Activated naive CD8-positive, alpha-beta T cell (primary cell): ENCODE data around the gene ZNF608.

Source experiments
- H3K27ac Mint-ChIP-seq: one replicate; pipeline ENCODE4 v1.8.0; 2021; ENCODE audit warnings: mixed read lengths
- H3K27me3 Mint-ChIP-seq: one replicate; pipeline ENCODE4 v1.8.0; 2021; ENCODE audit warnings: mixed read lengths
- H3K36me3 Mint-ChIP-seq: one replicate; pipeline ENCODE4 v1.8.0; 2021; ENCODE audit warnings: mixed read lengths
- H3K4me1 Mint-ChIP-seq: one replicate; pipeline ENCODE4 v1.8.0; 2021; ENCODE audit warnings: low read depth, mixed read lengths
- H3K4me3 Mint-ChIP-seq: one replicate; pipeline ENCODE4 v1.8.0; 2021; ENCODE audit warnings: mild to moderate bottlenecking, mixed read lengths
- H3K9me3 Mint-ChIP-seq: one replicate; pipeline ENCODE4 v1.8.0; 2021; ENCODE audit warnings: low read depth, mixed read lengths

ZNF608 gene

GRCh38 chr5:124736082-124736804 lies 10.2 kb downstream of the ZNF608 start:
- Mint-ChIP-seq H3K9me3 (no peaks in the 10 kb centered on the region), H3K27me3 (peaks cover 43% of the 10 kb centered on the region), H3K36me3 (no peaks in the 10 kb centered on the region), H3K27ac (no peak overlapping the region), H3K4me1 (no peaks in the 10 kb centered on the region), H3K4me3 (no peak overlapping the region)

- no peaks in the 10 kb centered on the region for H3K9me3 Mint-ChIP-seq
- no peak overlapping the region for H3K27ac Mint-ChIP-seq
- H3K36me3 Mint-ChIP-seq: no peaks in the 10 kb centered on the region
- no peaks in the 10 kb centered on the region for H3K4me1 Mint-ChIP-seq
- H3K27me3 Mint-ChIP-seq: peaks cover 40% of the 10 kb centered on the region
- H3K4me3 Mint-ChIP-seq: no peak overlapping the region
Observed at GRCh38 chr5:124735169-124735858, 11.1 kb downstream of the ZNF608 start.

GRCh38 chr5:124734574-124735168 lies 11.8 kb downstream of the ZNF608 start:
- Mint-ChIP-seq H3K36me3 (no peaks in the 10 kb centered on the region), H3K27ac (no peak overlapping the region), H3K4me3 (no peak overlapping the region), H3K9me3 (no peaks in the 10 kb centered on the region), H3K27me3 (peaks cover 35% of the 10 kb centered on the region), H3K4me1 (no peaks in the 10 kb centered on the region)

GRCh38 chr5:124733329-124733650 lies 13.1 kb downstream of the ZNF608 start:
- Mint-ChIP-seq H3K27ac (no peak overlapping the region), H3K9me3 (no peaks in the 10 kb centered on the region), H3K4me3 (no peak overlapping the region), H3K36me3 (no peaks in the 10 kb centered on the region), H3K4me1 (no peaks in the 10 kb centered on the region), H3K27me3 (peaks cover 28% of the 10 kb centered on the region)

- H3K9me3 Mint-ChIP-seq: no peaks in the 10 kb centered on the region
- no peak overlapping the region for H3K4me3 Mint-ChIP-seq
- peaks cover 27% of the 10 kb centered on the region for H3K27me3 Mint-ChIP-seq
Observed at GRCh38 chr5:124732428-124733328, 13.8 kb downstream of the ZNF608 start.

GRCh38 chr5:124730381-124730780 lies 16.1 kb downstream of the ZNF608 start:
- Mint-ChIP-seq H3K27ac (no peak overlapping the region), H3K27me3 (peaks cover 15% of the 10 kb centered on the region), H3K36me3 (no peaks in the 10 kb centered on the region), H3K4me1 (no peaks in the 10 kb centered on the region), H3K9me3 (no peaks in the 10 kb centered on the region), H3K4me3 (no peak overlapping the region)

More at GRCh38 chr5:124732428-124733328, 13.8 kb downstream of the ZNF608 start:
- no peaks in the 10 kb centered on the region for H3K4me1 Mint-ChIP-seq
- no peaks in the 10 kb centered on the region for H3K36me3 Mint-ChIP-seq
- H3K27ac Mint-ChIP-seq: no peak overlapping the region

GRCh38 chr5:124729720-124730359 lies 16.6 kb downstream of the ZNF608 start:
- H3K4me3 Mint-ChIP-seq: no peak overlapping the region
- peaks cover 12% of the 10 kb centered on the region for H3K27me3 Mint-ChIP-seq
- no peaks in the 10 kb centered on the region for H3K9me3 Mint-ChIP-seq
- H3K36me3 Mint-ChIP-seq: no peaks in the 10 kb centered on the region
- no peak overlapping the region for H3K27ac Mint-ChIP-seq
- no peaks in the 10 kb centered on the region for H3K4me1 Mint-ChIP-seq

- H3K27me3 Mint-ChIP-seq: peaks cover 6% of the 10 kb centered on the region
- no peak overlapping the region for H3K27ac Mint-ChIP-seq
- no peaks in the 10 kb centered on the region for H3K4me1 Mint-ChIP-seq
Observed at GRCh38 chr5:124728968-124729332, 17.5 kb downstream of the ZNF608 start.

GRCh38 chr5:124728331-124728967 lies 18.0 kb downstream of the ZNF608 start:
- Mint-ChIP-seq H3K36me3 (no peaks in the 10 kb centered on the region), H3K9me3 (no peaks in the 10 kb centered on the region), H3K27ac (no peak overlapping the region), H3K4me1 (no peaks in the 10 kb centered on the region), H3K4me3 (no peak overlapping the region), H3K27me3 (peaks cover 4% of the 10 kb centered on the region)

More at GRCh38 chr5:124728968-124729332, 17.5 kb downstream of the ZNF608 start:
- no peaks in the 10 kb centered on the region for H3K36me3 Mint-ChIP-seq
- H3K4me3 Mint-ChIP-seq: no peak overlapping the region
- H3K9me3 Mint-ChIP-seq: no peaks in the 10 kb centered on the region

- H3K4me1 Mint-ChIP-seq: no peaks in the 10 kb centered on the region
- peaks cover under 1% of the 10 kb centered on the region for H3K27me3 Mint-ChIP-seq
- H3K36me3 Mint-ChIP-seq: no peaks in the 10 kb centered on the region
- no peak overlapping the region for H3K27ac Mint-ChIP-seq
- no peak overlapping the region for H3K4me3 Mint-ChIP-seq
- H3K9me3 Mint-ChIP-seq: no peaks in the 10 kb centered on the region
Observed at GRCh38 chr5:124726631-124727362, 19.6 kb downstream of the ZNF608 start.

- Mint-ChIP-seq H3K27me3 (no peaks in the 10 kb centered on the region), H3K9me3 (no peaks in the 10 kb centered on the region), H3K36me3 (no peaks in the 10 kb centered on the region), H3K4me3 (no peak overlapping the region), H3K4me1 (no peaks in the 10 kb centered on the region), H3K27ac (no peak overlapping the region)
Observed at GRCh38 chr5:124725622-124726258, 20.7 kb downstream of the ZNF608 start.

GRCh38 chr5:124725040-124725434 lies 21.4 kb downstream of the ZNF608 start:
- Mint-ChIP-seq H3K27ac (no peak overlapping the region), H3K27me3 (no peaks in the 10 kb centered on the region), H3K36me3 (no peaks in the 10 kb centered on the region), H3K4me1 (no peaks in the 10 kb centered on the region), H3K9me3 (no peaks in the 10 kb centered on the region), H3K4me3 (no peak overlapping the region)

- Mint-ChIP-seq H3K4me3 (no peak overlapping the region), H3K4me1 (no peaks in the 10 kb centered on the region), H3K9me3 (no peaks in the 10 kb centered on the region), H3K27me3 (no peaks in the 10 kb centered on the region), H3K27ac (no peak overlapping the region), H3K36me3 (no peaks in the 10 kb centered on the region)
Observed at GRCh38 chr5:124724357-124725039, 21.9 kb downstream of the ZNF608 start.
